Measurements from ENCODE around the gene FN3K.
A peak's percentile ranks its signal among the peaks of the same experiment; 100 is the strongest.
"Not testable (repeated sequence)": the region's sequence is repeated elsewhere in the genome, so short reads cannot be mapped to it uniquely, and the experiment has no call there.

Gene FN3K

GRCh38 chr17:82737967-82738877, 2.8 kb downstream of the FN3K start:
- DNase-seq: no peak

DNA sequence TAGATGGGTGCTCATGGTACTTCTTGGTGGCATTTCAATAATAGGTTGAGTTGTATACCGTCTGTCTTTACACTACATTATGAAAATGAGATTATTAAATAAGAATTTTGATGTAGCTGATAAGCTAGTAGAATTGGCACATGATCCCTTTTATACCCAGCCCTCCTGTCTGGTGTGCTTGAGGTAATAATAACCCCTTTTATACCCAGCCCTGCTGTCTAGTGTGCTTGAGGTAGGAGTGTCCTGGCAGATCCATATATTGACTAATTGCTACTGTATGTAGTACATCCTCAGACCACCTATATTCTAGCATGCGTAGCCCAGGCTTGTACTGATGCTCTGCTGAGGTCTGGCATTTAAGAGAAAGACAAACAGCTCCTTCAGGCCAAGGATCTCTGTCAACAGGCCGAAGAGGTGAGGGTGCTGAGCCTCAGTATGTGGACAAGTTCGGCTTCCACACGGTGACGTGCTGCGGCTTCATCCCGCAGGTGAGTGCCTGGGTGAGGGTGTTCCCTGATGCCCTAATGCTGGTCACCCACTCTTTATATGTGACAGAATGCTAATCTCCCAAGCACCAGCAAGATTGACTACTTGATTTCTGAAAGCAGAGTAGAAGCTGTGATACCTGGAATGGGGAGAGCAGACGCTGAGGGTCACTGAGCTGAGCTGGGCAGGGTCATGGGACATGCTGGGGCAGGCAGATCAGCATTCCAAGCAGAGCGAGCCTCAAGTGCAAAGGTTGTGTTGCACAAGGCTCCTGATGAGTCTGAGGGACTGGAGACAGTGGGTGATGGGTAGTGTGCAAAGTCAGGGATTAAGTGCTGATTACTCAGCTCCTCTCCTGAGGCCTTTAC, 5.7 kb downstream of the FN3K start:
- no peak for DNase-seq

DNA sequence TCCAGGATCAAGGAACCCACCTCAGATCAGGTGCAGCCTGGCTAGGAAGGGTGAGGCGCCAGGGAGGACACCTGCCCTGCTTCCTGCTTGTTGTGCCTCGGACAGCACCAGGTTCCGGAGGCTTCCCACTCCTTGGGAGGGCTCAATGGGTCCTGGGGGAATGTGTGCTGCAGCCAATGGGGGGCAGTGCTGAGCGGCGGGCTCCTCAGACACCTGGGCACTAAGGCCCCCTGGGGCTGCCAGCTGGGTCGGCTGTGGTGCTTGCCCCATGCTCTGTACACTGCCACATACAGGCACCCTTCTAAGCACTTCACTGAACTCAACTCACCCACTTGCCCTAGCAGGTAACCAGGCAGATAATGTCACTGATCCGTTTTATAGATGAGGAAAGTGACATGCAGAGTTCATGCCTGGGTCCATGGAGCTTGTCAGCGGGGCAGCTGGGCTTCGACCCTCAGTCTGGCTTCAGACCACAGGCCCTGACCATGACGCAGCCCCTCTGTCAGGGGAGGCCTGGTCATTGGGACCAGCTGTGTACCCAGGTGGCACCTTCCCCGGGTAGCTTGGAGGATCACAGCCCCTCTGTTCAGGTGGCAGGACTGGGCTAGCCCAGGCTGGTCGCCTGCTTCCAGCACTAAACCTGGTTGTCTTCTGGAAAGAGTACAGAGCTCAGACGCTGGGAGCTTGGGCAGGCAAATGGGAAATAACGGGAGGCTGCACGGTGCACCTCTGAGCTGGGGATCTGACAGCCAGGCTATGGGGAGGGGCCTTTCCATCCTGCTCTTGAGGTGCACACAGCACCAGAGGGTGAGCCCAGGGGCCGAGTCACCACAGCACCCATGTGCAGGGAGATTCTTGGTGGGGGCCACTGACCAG, 8.2 kb downstream of the FN3K start:
- no peak for DNase-seq

- not testable (repeated sequence) for DNase-seq
Observed at GRCh38 chr17:82744736-82745135, 9.3 kb downstream of the FN3K start.

DNA sequence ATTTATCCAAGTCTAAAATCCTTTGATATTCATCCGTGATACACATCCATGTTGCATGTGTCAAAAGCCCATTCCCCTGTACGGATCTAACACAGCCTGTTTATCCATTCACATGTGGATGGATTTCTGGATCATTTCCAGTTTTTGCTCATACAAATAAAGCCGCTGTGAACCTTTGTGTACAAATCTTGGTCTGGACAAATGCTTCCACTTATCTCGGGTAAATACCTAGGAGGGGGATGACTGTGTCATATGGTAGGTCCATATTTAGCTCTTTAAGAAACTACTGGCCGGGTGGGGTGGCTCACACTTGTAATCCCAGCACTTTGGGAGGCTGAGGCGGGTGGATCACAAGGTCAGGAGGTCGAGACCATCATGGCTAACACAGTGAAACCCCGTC, 10.1 kb downstream of the FN3K start:
- DNase-seq: no peak

DNA sequence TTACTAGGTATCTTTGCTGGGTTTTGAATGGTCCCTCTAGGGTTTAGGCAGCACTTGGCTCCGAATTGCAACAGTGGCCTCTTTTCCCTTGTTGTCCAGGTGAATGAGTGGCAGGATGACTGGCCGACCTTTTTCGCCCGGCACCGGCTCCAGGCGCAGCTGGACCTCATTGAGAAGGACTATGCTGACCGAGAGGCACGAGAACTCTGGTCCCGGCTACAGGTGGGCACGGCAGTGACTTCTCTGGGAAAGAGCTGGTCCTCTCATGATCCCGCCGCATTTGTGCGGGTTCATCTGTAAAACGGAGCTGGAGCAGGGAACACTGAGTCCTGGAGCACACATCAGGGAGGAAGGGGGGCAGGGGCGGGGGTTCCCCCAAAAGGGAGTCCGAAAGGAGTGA, 13.3 kb downstream of the FN3K start:
- DNase-seq: no peak

- no peak for DNase-seq
Observed at GRCh38 chr17:82750241-82750908, 15.0 kb downstream of the FN3K start.

- DNase-seq: no peak
Observed at GRCh38 chr17:82751171-82751570, 15.8 kb downstream of the FN3K start.

DNA sequence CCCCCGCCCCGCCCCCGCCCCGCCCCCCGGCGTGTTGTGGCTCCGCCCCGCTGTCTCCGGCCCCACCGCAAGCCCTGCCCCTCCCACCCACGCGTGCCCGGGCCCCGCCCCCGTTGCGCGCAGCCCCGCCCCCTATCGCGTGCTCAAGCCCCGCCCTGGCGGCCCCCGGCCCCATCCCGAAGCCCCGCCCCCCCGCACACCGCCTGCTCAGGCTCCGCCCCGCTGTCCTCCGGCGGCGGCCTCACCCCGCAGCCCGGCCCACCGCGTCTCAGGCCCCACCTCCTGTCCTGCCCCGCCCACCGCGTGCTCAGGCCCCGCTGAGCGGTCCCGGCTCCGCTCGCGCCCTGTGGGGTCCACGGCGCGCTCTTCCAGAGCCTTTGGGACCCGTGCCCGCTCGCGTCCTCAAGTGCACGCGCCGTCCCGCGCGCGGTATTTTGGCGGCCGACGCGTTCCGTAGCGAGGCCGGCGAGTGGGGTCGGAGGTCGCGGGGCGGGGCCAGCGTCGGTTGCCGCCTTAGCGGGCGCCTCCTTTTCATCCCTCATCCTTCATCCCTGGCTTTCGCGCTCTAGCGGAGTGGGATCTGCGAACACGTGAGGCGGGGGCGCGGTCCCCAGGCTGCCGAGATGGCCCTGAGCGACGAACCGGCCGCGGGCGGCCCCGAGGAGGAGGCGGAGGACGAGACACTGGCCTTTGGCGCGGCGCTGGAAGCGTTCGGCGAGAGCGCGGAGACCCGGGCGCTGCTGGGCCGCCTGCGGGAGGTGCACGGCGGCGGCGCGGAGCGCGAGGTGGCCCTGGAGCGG, 16.4 kb downstream of the FN3K start, which contains the start of gene TBCD:
Gene TBCD (plus strand): TSS at position 495 of the 800 bp plus-strand sequence. CDS start 129 bp downstream, at position 624.
- peak; percentile 82 to 91 for DNase-seq

- DNase-seq: peak in 1 of 2 experiments; percentile 53
Observed at GRCh38 chr17:82752371-82753200, 17.2 kb downstream of the FN3K start.

- no peak for DNase-seq
Observed at GRCh38 chr17:82753201-82753464, 17.7 kb downstream of the FN3K start.

- DNase-seq: no peak
Observed at GRCh38 chr17:82754297-82755208, 19.1 kb downstream of the FN3K start.

GRCh38 chr17:82756166-82756565, 20.8 kb downstream of the FN3K start:
- no peak for DNase-seq

- DNase-seq: no peak
Observed at GRCh38 chr17:82765371-82765770, 30.0 kb downstream of the FN3K start.

DNA sequence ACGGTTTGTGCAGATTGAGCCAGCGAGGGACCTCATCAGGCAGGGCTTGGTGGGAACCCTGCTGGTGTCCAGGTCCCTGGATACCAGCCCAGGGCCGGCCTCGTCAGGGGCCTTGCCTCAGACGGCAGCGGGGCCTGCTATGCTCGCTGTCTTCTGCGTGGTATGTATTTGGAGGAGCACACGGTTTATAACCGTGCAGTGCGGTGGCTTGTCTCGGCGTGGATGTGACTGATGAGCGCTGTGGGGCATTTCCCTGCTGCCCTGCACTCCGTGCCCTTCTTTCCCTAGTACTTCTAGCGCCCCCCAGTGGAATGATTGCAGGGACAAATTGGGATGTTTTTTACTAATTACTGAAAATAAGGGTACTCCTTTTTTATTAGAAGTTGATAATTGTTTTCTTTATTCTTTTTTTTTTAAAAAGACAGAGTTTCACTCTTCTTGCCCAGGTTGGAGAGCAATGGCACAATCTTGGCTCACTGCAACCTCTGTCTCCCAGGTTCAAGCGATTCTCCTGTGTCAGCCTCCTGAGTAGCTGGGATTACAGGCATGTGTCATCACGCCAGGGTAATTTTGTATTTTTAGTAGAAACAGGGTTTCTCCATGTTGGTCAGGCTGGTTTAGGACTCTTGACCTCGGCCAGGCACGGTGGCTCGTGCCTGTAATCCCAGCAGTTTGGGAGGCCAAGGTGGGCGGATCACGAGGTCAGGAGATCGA, 31.8 kb downstream of the FN3K start:
- peak; percentile 19 to 32 for DNase-seq

DNA sequence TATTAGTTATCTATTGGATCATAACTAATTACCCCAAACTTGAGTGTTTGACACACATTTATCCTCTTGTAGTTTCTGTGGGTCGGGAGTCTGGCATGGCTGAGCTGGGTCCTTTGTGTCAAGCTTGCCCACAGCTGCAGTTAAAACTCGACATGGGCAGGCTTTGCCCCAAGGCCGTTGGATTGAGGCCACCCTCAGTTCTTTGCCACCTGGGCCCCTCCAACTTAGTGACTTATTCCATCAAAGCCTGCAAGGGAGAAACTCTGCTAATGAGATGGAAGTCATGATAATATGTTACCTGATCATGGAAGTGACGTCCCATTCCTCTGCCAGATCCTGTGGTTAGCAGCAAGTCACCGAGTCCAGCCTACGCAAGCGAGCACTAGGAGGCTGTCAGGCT, 33.6 kb downstream of the FN3K start:
- DNase-seq: no peak

- DNase-seq: no peak
Observed at GRCh38 chr17:82772026-82772425, 36.6 kb downstream of the FN3K start.

DNA sequence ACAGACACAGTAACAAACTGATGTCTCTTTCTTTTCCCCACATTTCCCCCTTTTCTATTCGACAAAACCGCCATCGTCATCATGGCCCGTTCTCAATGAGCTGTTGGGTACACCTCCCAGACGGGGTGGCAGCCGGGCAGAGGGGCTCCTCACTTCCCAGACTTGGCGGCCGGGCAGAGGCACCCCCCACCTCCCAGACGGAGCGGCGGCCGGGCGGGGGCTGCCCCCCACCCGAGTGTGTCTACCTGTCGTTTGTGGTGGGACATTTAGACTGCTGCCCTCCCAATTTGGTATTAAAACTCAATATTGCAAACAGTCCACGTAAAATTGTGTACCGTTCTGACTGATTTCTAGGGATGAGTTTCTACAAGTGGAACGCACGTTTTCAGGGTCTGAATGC, 39.0 kb downstream of the FN3K start:
- not testable (repeated sequence) for DNase-seq

All from stimulated activated CD4-positive, alpha-beta T cell treated with anti-CD3 and anti-CD28 coated beads, Interleukin-4, amount 100 ng/mL, for 4 hours (primary cell).